Epithelial cell of proximal tubule (primary cell): ENCODE results near the gene ODC1. TPM values are rescaled to one million over a fixed set of nuclear protein-coding genes. Genes with fewer than 3 reads are reported as not detected.

Source experiments
- DNase-seq: peaks from one replicate; pipeline ENCODE4 v3.0.0-alpha.2; 2011; ENCODE audit warnings: low read depth
- H3K4me3 ChIP-seq: 2 replicates; pipeline ENCODE4 v1.5.1; 2011; ENCODE audit warnings: low read depth, mild to moderate bottlenecking, low read length
- CTCF ChIP-seq: conservative IDR thresholded peaks from 2 replicates; pipeline ENCODE4 v1.5.1; 2012; ENCODE audit warnings: low read depth, mild to moderate bottlenecking, low read length
- total RNA-seq: library from RNA; depleted of rRNA; stranded (reverse); fragments of >200 nt; gene quantifications from 2 replicates; pipeline ENCODE4 v1.2.3, GENCODE V29; 2015

The ODC1 gene
- total RNA-seq, 1 donor from 2014 or later, result 134 TPM

- H3K4me3 ChIP-seq, result no peak overlapping the region
- DNase-seq, result peak; percentile 95
- no peak for TF ChIP-seq CTCF
Observed at GRCh38 chr2:10405448-10405847, 42.7 kb downstream of the ODC1 start.

GRCh38 chr2:10404324-10405143 lies 43.6 kb downstream of the ODC1 start:
- TF ChIP-seq CTCF, result no peak
- no peak overlapping the region for H3K4me3 ChIP-seq
- DNase-seq, result no peak

- no peak for DNase-seq
- no peak overlapping the region for H3K4me3 ChIP-seq
- no peak for TF ChIP-seq CTCF
Observed at GRCh38 chr2:10402653-10403215, 45.4 kb downstream of the ODC1 start.

- no peak for TF ChIP-seq CTCF
- no peak for DNase-seq
- H3K4me3 ChIP-seq, result no peak overlapping the region
Observed at GRCh38 chr2:10402062-10402585, 46.0 kb downstream of the ODC1 start.

- no peak overlapping the region for H3K4me3 ChIP-seq
- no peak for DNase-seq
- no peak for TF ChIP-seq CTCF
Observed at GRCh38 chr2:10400978-10401951, 46.9 kb downstream of the ODC1 start.

GRCh38 chr2:10400568-10400977 lies 47.6 kb downstream of the ODC1 start:
- DNase-seq, result no peak
- no peak overlapping the region for H3K4me3 ChIP-seq
- no peak for TF ChIP-seq CTCF
